Loucy (cell line): ENCODE results near the gene PADI6.

Source experiments
- EZH2phosphoT487 ChIP-seq: fragments of 200-600 bp; IDR thresholded peaks from 2 replicates; pipeline ENCODE4 v1.6.1; 2018; ENCODE audit warnings: antibody characterized with exemption, mild to moderate bottlenecking, moderate library complexity, borderline replicate concordance
- TF ChIP-seq, protein P1 (sequence below): fragments of 200-600 bp; sonication (generic); conservative IDR thresholded peaks from 2 replicates; pipeline ENCODE4 v1.5.1; 2014; ENCODE audit warnings: mild to moderate bottlenecking, antibody characterized with exemption, low read length

DNA sequence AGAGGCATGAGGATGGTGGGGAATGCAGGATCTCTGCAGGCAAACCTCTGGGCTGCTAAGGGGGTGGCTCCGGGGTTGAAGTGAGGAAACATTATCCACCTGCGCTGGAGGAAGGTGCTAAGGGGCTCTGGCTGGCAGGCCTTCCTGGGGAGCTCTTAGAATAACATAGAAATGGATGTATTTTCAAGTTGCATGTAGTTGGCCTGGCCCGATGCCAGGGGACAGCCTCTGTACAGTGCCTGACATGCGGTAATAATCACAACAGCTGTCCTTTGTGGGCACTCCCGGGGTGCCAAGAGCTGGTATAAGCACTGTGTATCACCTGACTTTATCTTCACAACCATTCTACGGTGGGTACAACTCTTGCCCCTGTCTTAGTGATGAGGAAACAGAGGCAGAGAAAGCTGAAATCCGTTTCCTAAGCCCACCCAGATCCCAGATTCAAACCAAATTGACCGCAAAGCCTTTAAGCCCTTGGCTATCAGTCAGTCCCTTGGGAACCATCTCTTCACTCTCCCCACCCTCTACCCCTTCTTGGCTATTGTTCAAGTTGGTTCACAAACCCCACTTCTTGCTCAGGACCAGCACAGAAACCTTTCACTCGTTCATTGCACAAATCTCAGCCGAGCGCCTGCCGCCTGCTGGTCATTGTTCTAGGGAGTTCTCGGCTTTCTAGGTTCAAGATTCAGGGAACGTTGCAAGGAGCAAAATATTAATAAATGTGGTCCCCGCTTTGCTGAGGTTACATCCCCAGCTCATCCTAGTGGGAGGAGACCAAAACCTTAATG is 33.1 kb upstream of the PADI6 start:
- TF ChIP-seq, protein P1, sequence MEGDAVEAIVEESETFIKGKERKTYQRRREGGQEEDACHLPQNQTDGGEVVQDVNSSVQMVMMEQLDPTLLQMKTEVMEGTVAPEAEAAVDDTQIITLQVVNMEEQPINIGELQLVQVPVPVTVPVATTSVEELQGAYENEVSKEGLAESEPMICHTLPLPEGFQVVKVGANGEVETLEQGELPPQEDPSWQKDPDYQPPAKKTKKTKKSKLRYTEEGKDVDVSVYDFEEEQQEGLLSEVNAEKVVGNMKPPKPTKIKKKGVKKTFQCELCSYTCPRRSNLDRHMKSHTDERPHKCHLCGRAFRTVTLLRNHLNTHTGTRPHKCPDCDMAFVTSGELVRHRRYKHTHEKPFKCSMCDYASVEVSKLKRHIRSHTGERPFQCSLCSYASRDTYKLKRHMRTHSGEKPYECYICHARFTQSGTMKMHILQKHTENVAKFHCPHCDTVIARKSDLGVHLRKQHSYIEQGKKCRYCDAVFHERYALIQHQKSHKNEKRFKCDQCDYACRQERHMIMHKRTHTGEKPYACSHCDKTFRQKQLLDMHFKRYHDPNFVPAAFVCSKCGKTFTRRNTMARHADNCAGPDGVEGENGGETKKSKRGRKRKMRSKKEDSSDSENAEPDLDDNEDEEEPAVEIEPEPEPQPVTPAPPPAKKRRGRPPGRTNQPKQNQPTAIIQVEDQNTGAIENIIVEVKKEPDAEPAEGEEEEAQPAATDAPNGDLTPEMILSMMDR: no peak
- no peak for TF ChIP-seq EZH2phosphoT487
